ENCODE data around the gene TLCD1. TPM values are rescaled to one million over a fixed set of nuclear protein-coding genes. Genes with fewer than 3 reads are reported as not detected.

TLCD1 gene
- total and polyA plus RNA-seq, 2 donors from 2014 or later = 25.3 to 30.0 TPM

GRCh38 chr17:28714281-28714680, 11.8 kb downstream of the TLCD1 start:
- DNase-seq (no peak), FAIRE-seq (no peak)
- Histone ChIP-seq H3K27me3 (ENCODE audit: control insufficient read depth, insufficient read depth, low read length) (no peaks in the 10 kb centered on the region), H3K4me3 (ENCODE audit: low read length in 3 of 3) (no peak overlapping the region), H3K9ac (ENCODE audit: low read length in 3 of 3) (no peak overlapping the region), H3K36me3 (ENCODE audit: control insufficient read depth in 2 of 3, insufficient read depth in 3 of 3, low read length in 3 of 3) (peaks cover 0 to 15% (median 5%) of the 10 kb centered on the region in 3 donors), H3K27ac (ENCODE audit: low read depth in 2 of 2, low read length in 2 of 2) (no peak overlapping the region), H3K9me3 (ENCODE audit: control insufficient read depth in 2 of 3, insufficient read depth in 1 of 3, low read length in 3 of 3) (no peaks in the 10 kb centered on the region), H3K4me1 (ENCODE audit: control insufficient read depth in 2 of 3, insufficient read depth in 2 of 3, low read depth in 1 of 3, low read length in 3 of 3) (peaks cover 6 to 28% (median 11%) of the 10 kb centered on the region in 3 donors)
- TF ChIP-seq, protein P1, sequence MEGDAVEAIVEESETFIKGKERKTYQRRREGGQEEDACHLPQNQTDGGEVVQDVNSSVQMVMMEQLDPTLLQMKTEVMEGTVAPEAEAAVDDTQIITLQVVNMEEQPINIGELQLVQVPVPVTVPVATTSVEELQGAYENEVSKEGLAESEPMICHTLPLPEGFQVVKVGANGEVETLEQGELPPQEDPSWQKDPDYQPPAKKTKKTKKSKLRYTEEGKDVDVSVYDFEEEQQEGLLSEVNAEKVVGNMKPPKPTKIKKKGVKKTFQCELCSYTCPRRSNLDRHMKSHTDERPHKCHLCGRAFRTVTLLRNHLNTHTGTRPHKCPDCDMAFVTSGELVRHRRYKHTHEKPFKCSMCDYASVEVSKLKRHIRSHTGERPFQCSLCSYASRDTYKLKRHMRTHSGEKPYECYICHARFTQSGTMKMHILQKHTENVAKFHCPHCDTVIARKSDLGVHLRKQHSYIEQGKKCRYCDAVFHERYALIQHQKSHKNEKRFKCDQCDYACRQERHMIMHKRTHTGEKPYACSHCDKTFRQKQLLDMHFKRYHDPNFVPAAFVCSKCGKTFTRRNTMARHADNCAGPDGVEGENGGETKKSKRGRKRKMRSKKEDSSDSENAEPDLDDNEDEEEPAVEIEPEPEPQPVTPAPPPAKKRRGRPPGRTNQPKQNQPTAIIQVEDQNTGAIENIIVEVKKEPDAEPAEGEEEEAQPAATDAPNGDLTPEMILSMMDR (IDR thresholded peaks at IDR 0.05; ENCODE audit: borderline replicate concordance, extremely low read depth, insufficient read depth) = no peak
- intact Hi-C loops (cut with DNase I) = no loop called here

DNA sequence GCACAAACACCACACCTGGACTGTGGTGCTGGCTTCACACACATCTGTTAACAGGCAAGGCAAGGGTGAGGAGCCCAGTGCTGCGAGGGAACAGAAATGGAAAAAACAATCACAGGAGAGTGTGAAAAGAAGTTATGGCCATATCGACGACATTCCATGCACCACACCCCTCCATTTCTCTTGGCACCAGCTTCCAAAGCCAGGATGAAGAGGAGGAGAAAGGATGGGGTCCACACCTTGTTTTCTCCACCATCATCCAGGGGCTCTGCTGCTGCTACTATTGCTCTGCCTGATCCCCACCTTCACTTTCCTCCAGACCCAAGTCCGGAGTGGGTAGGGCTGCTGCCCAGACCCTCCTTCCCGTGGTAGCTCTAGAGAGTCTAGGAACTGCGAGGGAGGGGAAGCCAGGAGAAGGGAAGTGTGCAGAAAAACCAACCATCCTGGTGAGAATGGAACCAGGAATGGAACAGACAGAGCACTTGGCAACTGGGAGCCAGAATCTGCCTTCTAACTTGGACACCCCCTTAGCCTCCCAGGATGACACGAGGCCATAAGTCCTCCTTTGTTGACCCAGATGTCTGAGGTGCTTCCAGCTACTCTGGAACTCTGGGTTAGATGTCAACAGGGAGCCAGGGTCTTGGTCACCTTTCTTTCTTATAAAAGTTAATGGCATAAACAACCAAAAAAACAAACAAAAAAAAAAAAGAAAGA, 13.2 kb downstream of the TLCD1 start:
- intact Hi-C loops (cut with DNase I) = no loop called here
- DNase-seq (peak in 1 of 5 donors; percentile 27), FAIRE-seq (no peak)
- Histone ChIP-seq H3K4me3 (ENCODE audit: low read length in 3 of 3) (no peak overlapping the region), H3K9ac (ENCODE audit: low read length in 3 of 3) (no peak overlapping the region), H3K4me1 (ENCODE audit: control insufficient read depth in 2 of 3, insufficient read depth in 2 of 3, low read depth in 1 of 3, low read length in 3 of 3) (peaks cover 4 to 17% (median 8%) of the 10 kb centered on the region in 3 donors), H3K27me3 (ENCODE audit: control insufficient read depth, insufficient read depth, low read length) (no peaks in the 10 kb centered on the region), H3K27ac (ENCODE audit: low read depth in 2 of 2, low read length in 2 of 2) (no peak overlapping the region), H3K36me3 (ENCODE audit: control insufficient read depth in 2 of 3, insufficient read depth in 3 of 3, low read length in 3 of 3) (peaks cover 0 to 15% (median 5%) of the 10 kb centered on the region in 3 donors), H3K9me3 (ENCODE audit: control insufficient read depth in 2 of 3, insufficient read depth in 1 of 3, low read length in 3 of 3) (no peaks in the 10 kb centered on the region)
- TF ChIP-seq, protein P1 (IDR thresholded peaks at IDR 0.05; ENCODE audit: borderline replicate concordance, extremely low read depth, insufficient read depth) = no peak

GRCh38 chr17:28712032-28712704, 13.9 kb downstream of the TLCD1 start:
- intact Hi-C loops (cut with DNase I) = no loop called here
- peak overlapping the region in 2 of 3 donors; percentile 47 to 51 for H3K4me3 ChIP-seq (ENCODE audit: low read length in 3 of 3)
- no peaks in the 10 kb centered on the region for H3K9me3 ChIP-seq (ENCODE audit: control insufficient read depth in 2 of 3, insufficient read depth in 1 of 3, low read length in 3 of 3)
- H3K27me3 ChIP-seq (ENCODE audit: control insufficient read depth, insufficient read depth, low read length) = no peaks in the 10 kb centered on the region
- TF ChIP-seq, protein P1 (IDR thresholded peaks at IDR 0.05; ENCODE audit: borderline replicate concordance, extremely low read depth, insufficient read depth) = no peak
- DNase-seq = peak; percentile 21 to 88 (median 51)
- H3K4me1 ChIP-seq (ENCODE audit: control insufficient read depth in 2 of 3, insufficient read depth in 2 of 3, low read depth in 1 of 3, low read length in 3 of 3) = peaks cover 4 to 17% (median 8%) of the 10 kb centered on the region in 3 donors
- peak overlapping the region; percentile 76 to 83 for H3K27ac ChIP-seq (ENCODE audit: low read depth in 2 of 2, low read length in 2 of 2)
- FAIRE-seq = no peak
- H3K9ac ChIP-seq (ENCODE audit: low read length in 3 of 3) = peak overlapping the region in 1 of 3 donors; percentile 59
- H3K36me3 ChIP-seq (ENCODE audit: control insufficient read depth in 2 of 3, insufficient read depth in 3 of 3, low read length in 3 of 3) = peaks cover 0 to 15% (median 5%) of the 10 kb centered on the region in 3 donors

Data from kidney (tissue), 14 donors.